TTC549 (cell line): ENCODE data around the gene DOCK2.

Experiments used
- FAIRE-seq: peaks from 2 replicates; lab custom pipeline; 2012; peaks lifted over from hg19 to GRCh38; lab: Jason Lieb, UNC

The DOCK2 gene

DNA sequence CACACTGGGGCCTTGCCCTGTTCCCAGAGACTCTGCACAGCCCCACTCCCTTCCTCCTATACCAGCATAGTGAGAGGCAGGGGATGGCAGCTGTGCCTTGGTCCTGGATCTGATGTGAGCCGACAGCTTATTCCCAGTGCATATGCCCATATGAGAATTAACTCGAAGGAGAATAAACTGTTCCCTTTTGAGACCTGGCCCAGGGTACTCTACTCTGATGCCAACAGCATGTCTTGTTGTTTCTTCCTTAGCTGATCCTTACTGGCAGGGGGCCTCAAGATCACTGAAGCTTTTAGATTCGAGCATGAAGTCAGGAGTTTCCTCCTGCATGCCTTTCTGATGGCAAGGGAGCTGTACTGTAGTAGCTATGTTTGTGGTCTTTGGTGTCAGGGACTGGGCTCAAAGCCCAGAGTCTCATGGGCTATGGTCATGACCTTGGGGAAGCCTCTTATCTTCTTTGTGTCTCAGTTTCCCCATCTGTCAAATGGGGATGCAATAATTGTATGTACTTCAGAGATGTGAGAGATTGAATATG is 57.1 kb downstream of the DOCK2 start:
- no peak for FAIRE-seq

- FAIRE-seq = no peak
Measured at GRCh38 chr5:169695025-169695625, 58.0 kb downstream of the DOCK2 start.

DNA sequence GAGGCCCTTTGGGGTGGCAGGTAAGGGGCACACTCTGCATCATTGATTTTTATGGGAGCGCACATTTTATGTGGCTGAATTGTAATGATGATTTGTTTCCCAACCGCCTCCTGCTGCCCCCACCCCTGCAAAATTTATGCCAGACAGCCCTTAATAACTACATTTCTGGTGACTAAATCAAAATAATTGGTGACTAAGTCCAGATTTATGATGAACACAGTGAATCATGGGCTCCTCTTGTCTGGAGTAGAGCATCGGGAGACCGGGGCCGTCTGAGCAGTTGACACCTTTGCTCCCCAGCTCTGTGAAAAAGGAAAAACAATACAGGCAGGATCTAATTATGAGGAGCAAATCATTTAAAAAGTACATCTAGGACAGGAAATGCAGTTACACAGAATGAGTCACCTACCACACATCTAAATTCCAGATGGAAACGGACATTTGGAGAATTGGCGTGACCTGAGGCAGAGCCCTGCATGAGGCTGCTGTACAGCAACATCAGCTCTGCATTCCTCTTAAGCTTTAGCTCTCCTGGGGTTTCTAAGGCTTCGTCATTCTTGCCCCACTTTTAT is 58.9 kb downstream of the DOCK2 start:
- FAIRE-seq = no peak

- FAIRE-seq = no peak
Measured at GRCh38 chr5:169696621-169697510, 59.8 kb downstream of the DOCK2 start.

GRCh38 chr5:169697511-169697890 is 60.4 kb downstream of the DOCK2 start:
- FAIRE-seq = no peak

DNA sequence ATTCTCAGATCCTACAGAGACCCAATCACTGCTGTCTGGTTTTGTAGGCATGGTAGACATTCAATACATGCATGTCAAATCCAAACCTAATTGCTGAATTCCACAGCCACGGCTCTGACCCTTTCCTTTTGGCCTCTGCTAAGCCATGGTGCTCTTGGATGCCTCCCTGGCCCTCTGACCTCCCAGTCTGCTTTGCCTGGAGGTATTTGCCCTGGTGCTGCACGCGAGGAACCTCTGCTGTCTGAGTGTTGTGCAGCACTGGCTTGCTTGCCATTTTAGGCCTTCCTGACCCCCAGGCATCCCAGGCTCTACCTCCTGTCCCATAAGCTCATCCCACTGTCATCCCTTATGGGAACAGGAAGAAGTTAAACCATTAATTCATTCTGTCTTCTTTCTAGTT is 60.9 kb downstream of the DOCK2 start:
- no peak for FAIRE-seq

DNA sequence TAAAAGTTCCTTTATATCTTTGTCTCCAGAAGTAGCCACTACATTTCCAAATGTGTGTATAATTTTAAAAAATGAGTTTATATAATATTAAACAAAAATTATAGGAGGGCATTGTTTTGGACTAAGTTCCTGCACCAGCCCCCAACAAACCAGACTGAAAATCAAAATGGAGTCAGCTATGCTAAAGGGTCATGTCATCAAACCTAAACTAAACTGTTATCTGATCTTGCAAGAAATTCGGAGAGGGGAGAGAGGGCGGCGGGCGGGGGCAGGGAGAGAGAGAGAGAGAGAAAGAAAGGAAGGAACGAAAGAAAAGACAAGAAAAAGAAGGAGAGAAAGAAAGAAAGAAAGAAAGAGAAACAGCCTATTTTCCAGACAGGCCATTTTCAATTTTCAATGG is 63.5 kb downstream of the DOCK2 start:
- no peak for FAIRE-seq

GRCh38 chr5:169701910-169702451 is 64.9 kb downstream of the DOCK2 start:
- no peak for FAIRE-seq

- FAIRE-seq = no peak
Measured at GRCh38 chr5:169702693-169703481, 65.8 kb downstream of the DOCK2 start.

GRCh38 chr5:169703813-169704212 is 66.7 kb downstream of the DOCK2 start:
- no peak for FAIRE-seq

- no peak for FAIRE-seq
Measured at GRCh38 chr5:169705322-169705721, 68.2 kb downstream of the DOCK2 start.

DNA sequence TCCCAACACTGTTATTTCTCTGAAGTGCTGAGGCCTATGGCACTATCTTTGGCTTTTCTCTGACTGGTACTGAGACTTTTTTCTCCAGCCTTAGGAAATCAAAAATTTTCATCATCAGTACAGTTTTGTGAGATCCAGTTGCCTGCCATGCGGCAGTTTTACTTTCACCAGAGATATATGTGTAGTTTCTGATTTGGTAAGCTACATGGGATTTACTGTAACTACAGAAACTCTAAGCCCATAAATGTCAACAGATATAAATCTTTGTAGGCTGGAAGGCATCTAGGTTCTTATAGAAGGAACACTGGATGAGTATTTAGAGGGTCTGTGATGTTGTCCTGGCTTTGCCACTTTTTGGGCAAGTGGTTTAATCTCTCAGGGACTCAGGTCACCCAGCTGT is 69.0 kb downstream of the DOCK2 start:
- FAIRE-seq = no peak

DNA sequence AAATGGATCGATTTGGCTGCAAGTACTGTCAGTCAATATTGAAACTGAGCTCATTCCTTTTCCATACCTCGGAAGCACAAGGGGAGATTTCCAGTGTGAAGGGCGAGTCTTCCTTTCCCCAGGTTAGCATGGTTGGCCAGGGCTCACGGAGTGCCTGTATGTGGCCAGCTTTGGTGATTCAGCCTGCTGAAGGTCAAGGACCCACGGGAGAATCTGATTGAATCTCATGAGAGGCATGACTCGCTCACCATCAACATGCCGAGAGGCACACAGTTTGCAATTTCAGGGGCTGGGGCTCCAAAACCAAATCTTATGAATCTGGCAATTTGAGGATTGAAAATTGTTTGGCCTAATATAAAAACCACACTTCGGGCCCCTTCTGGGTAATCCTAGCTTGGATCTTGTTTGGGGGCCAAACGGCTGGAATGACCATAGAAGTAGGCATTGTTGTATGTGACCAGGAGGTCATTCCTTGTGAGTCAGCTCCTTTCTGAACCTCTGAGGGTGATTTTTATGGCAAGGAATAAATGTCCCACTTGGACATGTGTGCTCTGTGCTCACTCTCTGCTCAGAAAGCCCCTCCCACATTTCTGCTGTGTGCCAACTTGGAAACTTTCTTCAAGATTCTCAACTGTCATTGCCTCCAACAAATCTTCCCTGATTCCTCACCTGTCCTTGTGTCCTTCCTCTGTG is 69.8 kb downstream of the DOCK2 start:
- FAIRE-seq = no peak

DNA sequence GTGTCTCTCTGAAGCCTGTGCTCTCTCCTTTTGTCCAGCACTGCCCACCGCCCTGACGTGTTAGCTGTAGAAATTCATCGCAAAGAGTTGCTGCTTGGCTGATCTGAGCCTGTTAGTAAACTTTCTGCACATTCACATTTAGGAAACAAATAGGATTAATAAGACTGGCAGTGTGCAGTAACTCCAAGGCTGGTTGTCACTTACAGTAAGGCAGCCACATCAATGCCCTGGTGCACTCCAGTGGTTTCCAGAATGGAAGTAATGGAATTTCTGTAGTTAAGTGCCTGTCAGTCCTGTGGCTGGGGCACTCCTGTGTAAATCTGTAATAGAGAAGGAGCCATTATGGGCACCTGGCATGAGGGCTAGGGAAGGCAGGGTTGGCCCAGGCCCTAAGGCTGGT is 70.6 kb downstream of the DOCK2 start:
- FAIRE-seq = no peak

- no peak for FAIRE-seq
Measured at GRCh38 chr5:169710675-169711074, 73.6 kb downstream of the DOCK2 start.

- FAIRE-seq = no peak
Measured at GRCh38 chr5:169711551-169712225, 74.6 kb downstream of the DOCK2 start.

- no peak for FAIRE-seq
Measured at GRCh38 chr5:169712428-169712827, 75.4 kb downstream of the DOCK2 start.

- FAIRE-seq = no peak
Measured at GRCh38 chr5:169716287-169716686, 79.2 kb downstream of the DOCK2 start.

- FAIRE-seq = no peak
Measured at GRCh38 chr5:169717288-169717687, 80.2 kb downstream of the DOCK2 start.

GRCh38 chr5:169719360-169720314 is 82.6 kb downstream of the DOCK2 start:
- FAIRE-seq = no peak
